HEK293 (cell line): ENCODE results near the gene NELL1.

Source experiments
- CTCF ChIP-seq: fragments of 450-650 bp; formaldehyde crosslinking; IDR thresholded peaks from 2 replicates; pipeline ENCODE4 v1.5.1; 2016; ENCODE audit warnings: missing biosample characterization, missing genetic modification characterization
- MYNN ChIP-seq: fragments of 450-650 bp; formaldehyde crosslinking; IDR thresholded peaks from 2 replicates; pipeline ENCODE4 v1.5.1; 2016; ENCODE audit warnings: missing biosample characterization, missing genetic modification characterization, borderline replicate concordance
- ZNF133 ChIP-seq: fragments of 450-650 bp; formaldehyde crosslinking; IDR thresholded peaks from 2 replicates; pipeline ENCODE4 v1.5.1; 2016; ENCODE audit warnings: missing biosample characterization, missing genetic modification characterization
- ZNF214 ChIP-seq: fragments of 450-650 bp; formaldehyde crosslinking; IDR thresholded peaks from 2 replicates; pipeline ENCODE4 v1.5.1; 2017; ENCODE audit warnings: missing biosample characterization, mild to moderate bottlenecking, missing genetic modification characterization, borderline replicate concordance
- ZNF416 ChIP-seq: fragments of 450-650 bp; formaldehyde crosslinking; IDR thresholded peaks from 2 replicates; pipeline ENCODE4 v1.5.1; 2016; ENCODE audit warnings: missing biosample characterization, missing genetic modification characterization
- ZNF521 ChIP-seq: fragments of 450-650 bp; formaldehyde crosslinking; IDR thresholded peaks from 2 replicates; pipeline ENCODE4 v1.5.1; 2017; ENCODE audit warnings: missing biosample characterization, mild to moderate bottlenecking, missing genetic modification characterization
- ZSCAN5A ChIP-seq: fragments of 450-650 bp; formaldehyde crosslinking; IDR thresholded peaks from 2 replicates; pipeline ENCODE4 v1.5.1; 2016; ENCODE audit warnings: missing biosample characterization, missing genetic modification characterization
- TF ChIP-seq, protein P1 (sequence below): fragments of 450-650 bp; formaldehyde crosslinking; IDR thresholded peaks from 2 replicates; pipeline ENCODE4 v1.5.1; 2016; ENCODE audit warnings: missing biosample characterization, missing genetic modification characterization
- TF ChIP-seq, protein P2 (sequence below): fragments of 450-650 bp; formaldehyde crosslinking; IDR thresholded peaks from 2 replicates; pipeline ENCODE4 v1.5.1; 2016; ENCODE audit warnings: missing biosample characterization, missing genetic modification characterization

GRCh38 chr11:21007297-21007696 is 337.9 kb downstream of the NELL1 start:
- TF ChIP-seq, protein P1, sequence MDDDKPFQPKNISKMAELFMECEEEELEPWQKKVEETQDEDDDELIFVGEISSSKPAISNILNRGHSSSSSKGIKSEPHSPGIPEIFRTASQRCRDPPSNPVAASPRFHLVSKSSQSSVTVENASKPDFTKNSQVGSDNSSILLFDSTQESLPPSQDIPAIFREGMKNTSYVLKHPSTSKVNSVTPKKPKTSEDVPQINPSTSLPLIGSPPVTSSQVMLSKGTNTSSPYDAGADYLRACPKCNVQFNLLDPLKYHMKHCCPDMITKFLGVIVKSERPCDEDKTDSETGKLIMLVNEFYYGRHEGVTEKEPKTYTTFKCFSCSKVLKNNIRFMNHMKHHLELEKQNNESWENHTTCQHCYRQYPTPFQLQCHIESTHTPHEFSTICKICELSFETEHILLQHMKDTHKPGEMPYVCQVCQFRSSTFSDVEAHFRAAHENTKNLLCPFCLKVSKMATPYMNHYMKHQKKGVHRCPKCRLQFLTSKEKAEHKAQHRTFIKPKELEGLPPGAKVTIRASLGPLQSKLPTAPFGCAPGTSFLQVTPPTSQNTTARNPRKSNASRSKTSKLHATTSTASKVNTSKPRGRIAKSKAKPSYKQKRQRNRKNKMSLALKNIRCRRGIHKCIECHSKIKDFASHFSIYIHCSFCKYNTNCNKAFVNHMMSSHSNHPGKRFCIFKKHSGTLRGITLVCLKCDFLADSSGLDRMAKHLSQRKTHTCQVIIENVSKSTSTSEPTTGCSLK (tag by site-specific recombination), result no peak
- TF ChIP-seq, protein P2, sequence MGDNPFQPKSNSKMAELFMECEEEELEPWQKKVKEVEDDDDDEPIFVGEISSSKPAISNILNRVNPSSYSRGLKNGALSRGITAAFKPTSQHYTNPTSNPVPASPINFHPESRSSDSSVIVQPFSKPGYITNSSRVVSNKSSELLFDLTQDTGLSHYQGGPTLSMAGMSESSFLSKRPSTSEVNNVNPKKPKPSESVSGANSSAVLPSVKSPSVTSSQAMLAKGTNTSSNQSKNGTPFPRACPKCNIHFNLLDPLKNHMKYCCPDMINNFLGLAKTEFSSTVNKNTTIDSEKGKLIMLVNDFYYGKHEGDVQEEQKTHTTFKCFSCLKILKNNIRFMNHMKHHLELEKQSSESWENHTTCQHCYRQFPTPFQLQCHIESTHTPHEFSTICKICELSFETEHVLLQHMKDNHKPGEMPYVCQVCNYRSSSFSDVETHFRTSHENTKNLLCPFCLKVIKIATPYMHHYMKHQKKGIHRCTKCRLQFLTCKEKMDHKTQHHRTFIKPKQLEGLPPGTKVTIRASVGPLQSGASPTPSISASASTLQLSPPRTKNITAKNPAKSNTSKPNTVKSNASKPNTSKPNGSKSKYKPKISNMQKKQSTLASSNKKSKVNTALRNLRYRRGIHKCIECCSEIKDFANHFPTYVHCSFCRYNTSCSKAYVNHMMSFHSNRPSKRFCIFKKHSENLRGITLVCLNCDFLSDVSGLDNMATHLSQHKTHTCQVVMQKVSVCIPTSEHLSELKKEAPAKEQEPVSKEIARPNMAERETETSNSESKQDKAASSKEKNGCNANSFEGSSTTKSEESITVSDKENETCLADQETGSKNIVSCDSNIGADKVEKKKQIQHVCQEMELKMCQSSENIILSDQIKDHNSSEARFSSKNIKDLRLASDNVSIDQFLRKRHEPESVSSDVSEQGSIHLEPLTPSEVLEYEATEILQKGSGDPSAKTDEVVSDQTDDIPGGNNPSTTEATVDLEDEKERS (tag by site-specific recombination), result no peak
- TF ChIP-seq CTCF (tag by site-specific recombination) (no peak), ZSCAN5A (no peak), MYNN (tag by site-specific recombination) (no peak), ZNF521 (no peak), ZNF214 (tag by site-specific recombination) (no peak), ZNF133 (tag by site-specific recombination) (no peak), ZNF416 (tag by site-specific recombination) (no peak)
